HG03457 (cell line): ENCODE results near the gene P4HA1.
"Not testable (repeated sequence)": the region's sequence is repeated elsewhere in the genome, so short reads cannot be mapped to it uniquely, and the experiment has no call there.

Source experiments
- ATAC-seq: cut with Tn5 transposase; IDR thresholded peaks from one replicate; pipeline ENCODE4 v1.9.1; 2021; ENCODE audit warnings: moderate number of reproducible peaks; ENCODE audit not compliant: unreplicated experiment

P4HA1 gene

GRCh38 chr10:73043766-73044377 lies 52.8 kb downstream of the P4HA1 start:
- no peak for ATAC-seq

GRCh38 chr10:73043319-73043718 lies 53.3 kb downstream of the P4HA1 start:
- no peak for ATAC-seq

GRCh38 chr10:73042130-73042529 lies 54.5 kb downstream of the P4HA1 start:
- no peak for ATAC-seq

GRCh38 chr10:73039635-73040034 lies 57.0 kb downstream of the P4HA1 start:
- no peak for ATAC-seq

- not testable (repeated sequence) for ATAC-seq
These were observed 60.4 kb downstream of the P4HA1 start for GRCh38 chr10:73036285-73036684.

- ATAC-seq = no peak
These were observed 64.1 kb downstream of the P4HA1 start for GRCh38 chr10:73032536-73032935.

- not testable (repeated sequence) for ATAC-seq
These were observed 70.0 kb downstream of the P4HA1 start for GRCh38 chr10:73026623-73027022.

GRCh38 chr10:73023455-73024070 lies 73.1 kb downstream of the P4HA1 start:
- not testable (repeated sequence) for ATAC-seq

GRCh38 chr10:73022961-73023360 lies 73.7 kb downstream of the P4HA1 start:
- not testable (repeated sequence) for ATAC-seq

- not testable (repeated sequence) for ATAC-seq
These were observed 75.0 kb downstream of the P4HA1 start for GRCh38 chr10:73021538-73022164.

GRCh38 chr10:73021050-73021449 lies 75.6 kb downstream of the P4HA1 start:
- ATAC-seq = no peak

GRCh38 chr10:73019100-73019499 lies 77.6 kb downstream of the P4HA1 start:
- ATAC-seq = no peak

GRCh38 chr10:73018632-73019031 lies 78.0 kb downstream of the P4HA1 start:
- ATAC-seq = no peak

GRCh38 chr10:73017955-73018480 lies 78.6 kb downstream of the P4HA1 start:
- no peak for ATAC-seq

- no peak for ATAC-seq
These were observed 80.9 kb downstream of the P4HA1 start for GRCh38 chr10:73015779-73016178.

- ATAC-seq = no peak
These were observed 92.8 kb downstream of the P4HA1 start for GRCh38 chr10:73003822-73004221.

GRCh38 chr10:73000973-73001372 lies 95.7 kb downstream of the P4HA1 start:
- no peak for ATAC-seq

GRCh38 chr10:72997099-72997498 lies 99.6 kb downstream of the P4HA1 start:
- ATAC-seq = no peak

- ATAC-seq = not testable (repeated sequence)
These were observed 101.2 kb downstream of the P4HA1 start for GRCh38 chr10:72995459-72995858.

- not testable (repeated sequence) for ATAC-seq
These were observed 106.9 kb downstream of the P4HA1 start for GRCh38 chr10:72989771-72990170.

GRCh38 chr10:72984618-72985017 lies 112.0 kb downstream of the P4HA1 start:
- not testable (repeated sequence) for ATAC-seq
